ENCODE results near the gene UCN. TPM values are rescaled to one million over a fixed set of nuclear protein-coding genes. Genes with fewer than 3 reads are reported as not detected.
"Not testable (repeated sequence)": the region's sequence is repeated elsewhere in the genome, so short reads cannot be mapped to it uniquely, and the experiment has no call there.

Gene UCN
- total RNA-seq, 4 donors from 2014 or later, result 0.82 to 10.8 (median 2.2) TPM; not detected in 1

- Histone ChIP-seq H3K27me3 (peaks cover 40% of the 10 kb centered on the region), H3K4me3 (peak overlapping the region in 3 of 4 donors; percentile 20 to 51 (median 32)), H3K9me3 (no peaks in the 10 kb centered on the region), H3K27ac (peak overlapping the region in 2 of 4 donors; percentile 35 to 42), H3K4me1 (peaks cover 0 to 25% (median 21%) of the 10 kb centered on the region in 4 donors), H3K36me3 (no peaks in the 10 kb centered on the region)
- WGBS, 2 donors (ENCODE audit: low coverage in 1 of 2), result 5 to 19% methylated on average over 15 to 22 of the region's 25 CpGs
- in situ Hi-C loops (cut with MboI; ENCODE audit: low pct_ligation_motif_present in 1 of 4, low pct_unique_long_range_greater_than_20kb in 1 of 4, low sequenced_read_pairs in 3 of 4), result no loop called here
- peak; percentile 41 for DNase-seq
- intact Hi-C loops (cut with DNase I; ENCODE audit: low total_unique reads), result no loop called here
- peak; percentile 82 to 90 (median 84) for TF ChIP-seq CTCF (IDR thresholded peaks at IDR 0.05)
- TF ChIP-seq POLR2AphosphoS5 (IDR thresholded peaks at IDR 0.05), result no peak
Measured at GRCh38 chr2:27303093-27304025, 4.9 kb downstream of the UCN start.

GRCh38 chr2:27300606-27301005 lies 7.6 kb downstream of the UCN start:
- H3K4me1 ChIP-seq; H3K4me3 ChIP-seq; H3K9me3 ChIP-seq; H3K27ac ChIP-seq; H3K36me3 ChIP-seq; intact Hi-C loops (cut with DNase I; ENCODE audit: low total_unique reads); in situ Hi-C loops (cut with MboI; ENCODE audit: low pct_ligation_motif_present in 1 of 4, low pct_unique_long_range_greater_than_20kb in 1 of 4, low sequenced_read_pairs in 3 of 4); DNase-seq: not testable (repeated sequence)
- H3K27me3 ChIP-seq, result peaks cover 13% of the 10 kb centered on the region
- WGBS, 2 donors (ENCODE audit: low coverage in 1 of 2), result 73 to 80% methylated on average over 1 to 4 of the region's 4 CpGs

DNA sequence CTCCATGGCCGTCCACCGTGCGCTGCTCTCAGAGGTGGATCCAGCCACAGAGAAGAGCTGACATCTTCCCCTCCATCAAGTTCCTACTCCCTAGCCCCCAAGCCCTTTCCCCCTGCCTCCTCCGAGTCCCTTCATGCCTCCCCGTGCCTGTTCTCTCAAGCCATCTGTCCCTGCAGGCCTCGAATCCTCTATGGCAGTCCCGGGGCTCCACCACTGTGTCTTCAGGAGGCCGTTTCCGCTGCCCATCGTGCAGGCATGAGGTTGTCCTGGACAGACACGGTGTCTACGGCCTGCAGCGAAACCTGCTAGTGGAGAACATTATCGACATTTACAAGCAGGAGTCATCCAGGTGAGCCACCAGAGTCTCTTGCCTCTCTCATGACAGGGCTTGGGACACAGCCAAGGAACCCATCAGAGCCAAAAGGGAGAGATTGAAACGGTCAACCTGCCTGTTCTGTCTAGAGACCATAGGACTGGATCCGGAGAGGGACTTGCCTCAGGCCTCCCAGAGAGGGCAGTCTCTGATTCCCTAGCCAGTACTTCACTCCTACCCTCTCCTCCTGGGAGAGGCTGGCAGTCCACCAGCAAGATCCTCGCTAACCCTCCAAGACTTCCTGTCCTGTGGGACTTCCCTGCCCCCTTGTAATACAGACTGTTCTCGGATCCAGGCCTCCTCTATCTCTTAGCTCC lies 9.7 kb downstream of the UCN start:
- H3K27ac ChIP-seq, result no peak overlapping the region
- DNase-seq, result no peak
- no peaks in the 10 kb centered on the region for H3K36me3 ChIP-seq
- intact Hi-C loops (cut with DNase I; ENCODE audit: low total_unique reads), result no loop called here
- no peaks in the 10 kb centered on the region for H3K9me3 ChIP-seq
- H3K4me1 ChIP-seq, result peaks cover 0 to 7% (median 2%) of the 10 kb centered on the region in 4 donors
- no peaks in the 10 kb centered on the region for H3K27me3 ChIP-seq
- 83% methylated on average over 18 of the region's 18 CpGs; no CpG with 5 or more reads in 1 of the 2 donors for WGBS, 2 donors (ENCODE audit: low coverage in 1 of 2)
- no peak overlapping the region for H3K4me3 ChIP-seq
- in situ Hi-C loops (cut with MboI; ENCODE audit: low pct_ligation_motif_present in 1 of 4, low pct_unique_long_range_greater_than_20kb in 1 of 4, low sequenced_read_pairs in 3 of 4), result loop anchor here in 3 of 4 donors (25.0 kb wide), 1 partner anchor 336 kb away; the partner anchor contains the start of gene MAPRE3 (in 3 of the 3)
- TF ChIP-seq CTCF (IDR thresholded peaks at IDR 0.05), result no peak
- no peak for TF ChIP-seq EP300 (IDR thresholded peaks at IDR 0.05; ENCODE audit: low read depth)
- no peak for TF ChIP-seq POLR2A (IDR thresholded peaks at IDR 0.05)
- TF ChIP-seq POLR2AphosphoS5 (IDR thresholded peaks at IDR 0.05), result no peak

DNA sequence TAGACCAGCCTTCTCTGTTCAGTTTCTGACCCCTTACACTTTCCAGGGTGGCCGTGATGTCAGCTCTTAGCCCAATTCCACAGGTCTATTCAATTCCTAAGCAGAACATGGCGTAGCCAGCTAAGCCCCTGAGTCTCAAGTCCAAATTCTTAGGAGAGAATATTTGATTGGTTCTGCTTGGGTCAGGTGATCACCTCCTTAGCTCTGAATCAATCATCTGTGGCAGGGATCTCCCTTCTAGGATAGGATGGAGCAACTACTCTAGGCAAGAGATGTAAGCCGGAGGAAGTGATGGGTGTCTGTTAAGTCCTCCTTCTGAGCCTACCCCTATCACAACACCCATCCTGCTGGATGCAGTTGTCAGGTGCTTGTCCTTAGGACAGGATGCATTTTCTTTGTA lies 11.1 kb downstream of the UCN start:
- DNase-seq, result no peak
- H3K36me3 ChIP-seq, result no peaks in the 10 kb centered on the region
- H3K4me3 ChIP-seq, result no peak overlapping the region
- TF ChIP-seq EP300 (IDR thresholded peaks at IDR 0.05; ENCODE audit: low read depth) (no peak), CTCF (IDR thresholded peaks at IDR 0.05) (no peak), POLR2A (IDR thresholded peaks at IDR 0.05) (no peak), POLR2AphosphoS5 (IDR thresholded peaks at IDR 0.05) (no peak)
- intact Hi-C loops (cut with DNase I; ENCODE audit: low total_unique reads) (no loop called here), in situ Hi-C loops (cut with MboI; ENCODE audit: low pct_ligation_motif_present in 1 of 4, low pct_unique_long_range_greater_than_20kb in 1 of 4, low sequenced_read_pairs in 3 of 4) (loop anchor here in 3 of 4 donors (25.0 kb wide), 1 partner anchor 335 kb away; the partner anchor contains the start of gene MAPRE3 (in 3 of the 3))
- 80% methylated on average over 3 of the region's 3 CpGs; no CpG with 5 or more reads in 1 of the 2 donors for WGBS, 2 donors (ENCODE audit: low coverage in 1 of 2)
- H3K4me1 ChIP-seq, result no peaks in the 10 kb centered on the region
- peaks cover 1% of the 10 kb centered on the region for H3K27me3 ChIP-seq
- H3K9me3 ChIP-seq, result no peaks in the 10 kb centered on the region
- no peak overlapping the region for H3K27ac ChIP-seq
